ENCODE data around the gene CCDC102A.

Gene CCDC102A

DNA sequence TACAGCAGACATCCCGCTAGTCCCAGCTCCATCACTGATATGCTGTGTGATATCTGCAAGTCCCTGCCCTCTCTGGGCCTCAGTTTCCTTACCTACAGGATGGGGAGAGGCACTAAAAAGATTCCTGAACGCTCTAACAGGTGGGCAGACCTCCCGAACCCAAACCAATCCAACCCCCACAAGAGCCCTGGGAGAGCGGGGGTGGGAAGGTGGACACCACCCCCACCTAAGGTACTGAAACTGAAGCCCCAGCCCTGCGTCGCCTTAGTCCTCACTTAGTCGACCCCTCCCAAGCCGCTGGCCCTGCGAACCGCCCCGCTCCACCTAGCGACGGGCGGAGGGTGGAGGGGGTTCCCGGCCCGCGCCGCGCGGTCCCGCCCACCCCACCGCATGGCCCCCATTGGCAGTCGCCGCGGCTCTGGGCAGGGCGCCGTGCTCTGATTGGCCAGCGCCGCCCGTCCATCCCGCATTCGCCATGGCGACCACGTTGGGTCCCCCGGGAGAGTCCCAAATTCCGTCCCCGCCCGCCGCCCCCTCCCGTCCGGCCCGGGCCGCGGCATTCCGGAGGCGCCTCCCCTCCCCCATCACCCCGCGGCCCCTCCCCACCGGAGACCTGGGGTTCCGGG lies 578 bp downstream of the CCDC102A start:
- no peak for DNase-seq

DNA sequence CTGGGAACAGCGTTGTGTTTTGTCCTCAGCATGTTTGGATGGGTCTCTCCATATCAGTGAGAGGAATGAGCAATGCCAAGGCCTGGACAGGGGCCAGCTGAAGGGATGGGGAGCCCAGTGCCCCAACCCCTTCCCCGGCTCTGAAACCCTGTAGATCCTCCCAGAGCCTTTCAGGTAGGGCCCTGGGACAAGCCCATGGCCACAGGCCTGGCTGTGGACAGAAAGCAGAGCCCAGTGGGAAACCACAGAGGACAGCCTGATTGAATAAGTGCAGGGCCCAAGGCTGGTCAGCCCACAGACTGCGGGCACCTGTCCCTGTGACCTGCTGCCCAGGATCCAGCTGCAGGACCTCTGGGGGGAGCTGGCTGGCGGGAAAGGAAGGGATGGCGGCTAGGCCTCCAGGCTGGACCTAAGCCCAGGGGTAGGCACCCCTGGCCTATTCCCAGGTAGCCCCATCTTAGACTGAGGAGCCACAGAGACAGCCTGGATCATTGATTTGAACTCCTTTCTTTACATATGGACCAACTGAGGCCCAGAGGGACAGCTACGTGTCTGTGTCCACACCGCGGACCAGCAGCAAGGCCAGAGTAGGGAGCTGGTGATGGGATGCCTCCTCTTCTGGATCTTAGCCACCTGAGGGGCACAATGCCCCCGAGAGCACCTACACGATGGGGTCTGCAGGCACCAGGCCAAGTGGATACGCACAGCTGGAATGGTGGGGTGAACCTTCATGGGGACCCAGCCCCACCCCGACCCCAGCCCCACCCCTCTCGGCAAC lies 1.3 kb downstream of the CCDC102A start:
- no peak for DNase-seq

GRCh38 chr16:57534337-57534880 lies 2.0 kb downstream of the CCDC102A start:
- no peak for DNase-seq

DNA sequence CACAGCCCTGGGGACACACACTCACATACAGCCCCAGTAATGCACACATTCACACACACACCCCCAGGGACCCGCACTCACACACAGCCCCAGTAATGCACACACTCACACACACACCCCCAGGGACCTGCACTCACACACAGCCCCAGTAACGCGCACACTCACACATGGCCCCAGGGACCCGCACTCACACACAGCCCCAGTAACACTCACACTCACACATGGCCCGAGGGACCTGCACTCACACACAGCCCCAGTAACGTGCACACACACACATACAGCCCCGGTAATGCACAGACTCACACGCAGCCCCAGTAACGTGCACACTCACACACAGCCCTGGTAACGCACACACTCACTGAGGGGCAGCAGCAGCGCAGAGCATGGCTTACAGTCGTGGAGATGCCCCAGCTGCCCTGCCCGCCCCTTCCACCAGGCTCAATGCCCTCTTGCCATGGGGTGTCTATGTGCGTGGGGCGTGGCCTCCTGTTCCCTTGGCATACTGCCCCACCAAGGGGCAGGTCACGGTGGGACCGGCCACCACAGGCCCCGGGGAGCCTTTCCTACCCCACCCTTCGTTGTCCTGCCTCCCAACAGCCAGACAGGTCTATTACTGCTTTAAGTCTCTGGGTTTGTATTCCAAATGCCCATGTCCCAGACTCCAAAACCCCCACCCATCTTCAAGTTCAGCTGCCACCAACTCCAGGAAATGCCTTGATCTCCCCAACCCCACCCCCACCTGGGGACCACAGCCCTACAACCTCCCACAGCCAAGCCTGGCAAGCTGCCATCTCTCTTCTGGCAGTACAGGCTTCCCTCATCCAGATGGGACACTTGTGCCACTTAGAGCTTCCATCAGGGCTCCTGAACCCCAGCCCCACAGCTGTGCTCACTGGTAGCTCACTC lies 2.7 kb downstream of the CCDC102A start:
- no peak for DNase-seq

DNA sequence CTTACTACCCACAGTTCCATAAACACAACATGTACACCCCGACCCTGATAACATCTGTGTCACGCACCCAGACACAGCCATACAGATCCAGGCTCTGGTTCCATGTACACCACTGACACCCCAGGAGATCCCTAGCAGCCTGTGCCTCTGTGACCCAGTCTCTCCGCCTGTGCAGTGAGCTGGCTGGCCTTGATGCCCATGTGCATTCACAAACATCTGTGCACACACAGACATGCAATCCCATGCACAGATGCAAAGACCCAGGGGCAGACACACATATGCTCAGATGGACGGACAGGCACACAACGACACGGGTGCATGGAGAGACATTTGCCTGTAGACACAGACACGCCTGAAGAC lies 4.1 kb downstream of the CCDC102A start:
- no peak for DNase-seq

DNA sequence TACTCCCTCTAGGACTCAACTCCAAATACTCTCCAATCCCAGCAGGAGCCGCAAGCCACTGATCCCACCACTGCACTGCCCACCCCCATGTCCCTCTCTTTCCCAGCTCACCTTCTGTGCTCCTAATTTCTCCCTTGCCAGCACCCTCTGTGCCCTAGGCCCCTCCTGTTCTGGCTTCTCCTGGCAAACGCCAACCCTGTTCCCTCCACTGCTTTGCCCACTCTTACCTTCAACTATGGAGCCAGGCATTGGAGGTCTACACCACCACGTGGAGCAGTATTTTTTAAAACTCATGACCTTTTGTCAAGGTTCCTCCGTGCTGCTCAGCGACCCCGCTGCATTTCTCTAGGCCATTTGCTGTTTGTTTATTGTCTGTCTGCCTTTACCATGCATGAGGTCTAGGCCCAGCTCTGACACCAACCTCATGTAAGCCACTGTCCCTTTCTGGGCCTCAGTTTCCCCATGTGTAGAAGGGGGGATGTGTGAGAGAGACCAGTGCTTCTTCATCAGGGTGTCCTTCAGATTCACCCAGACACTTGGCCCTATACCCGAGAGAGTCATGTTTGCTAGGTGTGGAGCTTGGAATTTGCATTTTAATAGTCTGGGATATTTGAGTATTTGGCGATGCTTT lies 4.6 kb downstream of the CCDC102A start:
- DNase-seq = no peak

GRCh38 chr16:57531253-57531575 lies 5.2 kb downstream of the CCDC102A start:
- DNase-seq = no peak

DNA sequence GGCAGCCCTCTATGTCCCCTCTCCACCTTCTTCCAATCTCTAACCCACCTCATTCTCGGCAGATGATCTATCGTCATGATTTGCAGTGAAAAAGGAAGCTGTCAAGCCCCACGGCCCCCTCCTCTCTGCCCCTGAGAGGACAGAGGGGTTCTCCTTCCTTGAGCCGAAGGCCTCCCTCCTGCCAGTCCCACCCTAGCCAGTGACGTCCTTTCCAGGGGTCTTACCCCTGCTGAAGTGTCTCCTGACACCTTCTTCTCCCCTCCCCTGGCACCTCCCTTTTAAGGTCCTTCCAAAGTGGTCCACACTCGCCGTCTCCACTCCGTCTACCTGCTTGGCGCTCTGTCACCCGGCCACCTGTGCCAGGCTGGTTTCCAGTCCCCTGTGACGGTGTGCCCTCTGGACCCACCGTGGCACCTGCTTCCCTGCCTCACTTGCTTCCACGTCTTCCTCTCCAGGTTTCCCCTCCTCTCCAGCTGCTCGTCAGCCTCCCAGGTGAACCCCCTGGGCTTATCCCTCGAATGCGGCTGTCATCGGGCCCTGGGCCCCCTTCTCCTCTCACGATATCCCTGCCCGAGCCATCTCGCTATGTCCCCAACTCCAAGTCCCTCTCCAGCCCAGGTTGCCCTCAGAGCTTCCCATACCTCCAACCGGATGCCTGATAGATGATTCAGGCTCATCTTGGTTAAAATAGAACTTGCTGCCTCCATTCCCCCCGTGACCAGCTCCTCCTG lies 5.7 kb downstream of the CCDC102A start:
- no peak for DNase-seq

- DNase-seq = no peak
Observed at GRCh38 chr16:57530104-57530521, 6.3 kb downstream of the CCDC102A start.

- DNase-seq = no peak
Observed at GRCh38 chr16:57529391-57530103, 6.8 kb downstream of the CCDC102A start.

- DNase-seq = no peak
Observed at GRCh38 chr16:57528499-57529390, 7.6 kb downstream of the CCDC102A start.

DNA sequence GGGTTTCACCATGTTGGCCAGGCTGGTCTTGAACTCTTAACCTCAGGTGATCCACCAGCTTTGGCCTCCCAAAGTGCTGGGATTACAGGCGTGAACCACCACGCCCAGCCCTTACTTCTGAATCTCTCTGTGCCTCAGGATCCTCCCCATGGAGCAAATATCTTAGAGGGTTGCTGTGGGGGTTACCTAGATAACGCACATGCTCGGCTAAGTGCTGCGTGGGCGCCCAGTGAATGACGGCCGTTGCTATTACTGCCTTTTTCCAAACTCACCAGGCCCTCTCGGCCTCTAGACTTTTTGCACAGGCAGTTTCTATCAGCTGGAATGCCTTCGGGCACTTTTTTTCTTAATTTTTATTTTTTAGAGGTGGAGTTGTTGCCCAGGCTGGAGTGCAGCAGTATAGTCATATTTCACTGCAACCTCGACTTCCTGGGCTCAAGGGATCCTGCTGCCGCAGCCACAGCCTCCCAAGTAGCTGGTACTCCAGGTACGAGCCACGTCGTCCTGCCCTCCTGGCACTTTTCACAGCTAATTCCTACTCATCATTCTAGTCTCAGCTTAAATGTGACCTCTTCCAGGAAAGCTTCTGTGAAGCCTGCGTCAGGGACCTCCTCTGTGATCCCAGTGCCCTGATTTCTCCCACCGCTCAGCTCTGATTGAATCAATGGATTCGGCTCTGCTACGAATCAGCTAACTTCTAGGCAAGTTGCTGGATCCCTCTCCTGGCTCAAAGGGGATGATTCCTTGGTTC lies 8.6 kb downstream of the CCDC102A start:
- no peak for DNase-seq

GRCh38 chr16:57527027-57527426 lies 9.3 kb downstream of the CCDC102A start:
- DNase-seq = no peak

GRCh38 chr16:57526498-57526897 lies 9.9 kb downstream of the CCDC102A start:
- no peak for DNase-seq

- DNase-seq = no peak
Observed at GRCh38 chr16:57525761-57526160, 10.6 kb downstream of the CCDC102A start.

DNA sequence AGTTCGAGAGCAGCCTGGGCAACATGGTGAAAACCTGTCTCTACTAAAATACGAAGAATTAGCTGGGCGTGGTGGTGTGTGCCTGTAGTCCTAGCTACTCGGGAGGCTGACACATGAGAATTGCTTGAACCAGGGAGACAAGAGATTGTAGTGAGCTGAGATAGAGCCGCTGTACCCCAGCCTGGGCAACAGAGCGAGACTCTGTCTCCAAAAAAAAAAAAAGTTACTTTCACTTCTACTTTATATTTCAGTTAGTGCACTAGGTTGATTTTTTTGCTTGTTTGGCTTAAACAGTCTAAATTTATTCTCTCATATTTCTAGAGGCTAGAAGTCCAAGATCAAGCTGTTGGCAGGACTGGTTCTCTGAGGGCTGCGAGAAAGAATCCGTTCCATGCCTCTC lies 13.4 kb downstream of the CCDC102A start:
- DNase-seq = no peak

DNA sequence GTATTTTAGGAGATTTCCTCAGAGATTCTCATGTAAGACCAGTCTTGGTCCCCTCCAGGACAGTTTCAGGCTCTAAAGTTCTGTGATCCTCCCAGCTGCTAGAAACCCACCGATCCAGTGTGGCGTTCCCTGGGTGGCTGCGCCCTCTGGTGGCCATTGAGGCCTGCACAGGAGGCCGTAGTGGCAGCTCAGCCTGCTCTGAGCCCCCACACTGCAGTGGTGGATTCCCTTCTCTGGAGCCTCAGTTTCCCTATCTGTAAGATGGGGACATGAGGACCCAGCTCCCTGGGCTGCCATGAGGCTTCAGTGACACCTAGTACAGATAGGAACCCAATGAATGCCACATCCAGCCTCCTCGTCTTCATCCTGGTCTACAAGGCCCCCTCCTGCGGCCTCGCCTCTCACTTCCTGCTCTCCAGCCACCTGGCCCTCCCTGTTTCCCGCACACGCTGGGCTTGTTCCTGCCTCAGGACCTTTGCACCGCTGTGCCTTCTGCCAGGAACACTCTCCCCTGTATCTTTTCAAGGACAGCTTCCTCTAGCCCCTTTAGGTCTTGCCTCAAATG lies 16.5 kb downstream of the CCDC102A start:
- DNase-seq = no peak

DNA sequence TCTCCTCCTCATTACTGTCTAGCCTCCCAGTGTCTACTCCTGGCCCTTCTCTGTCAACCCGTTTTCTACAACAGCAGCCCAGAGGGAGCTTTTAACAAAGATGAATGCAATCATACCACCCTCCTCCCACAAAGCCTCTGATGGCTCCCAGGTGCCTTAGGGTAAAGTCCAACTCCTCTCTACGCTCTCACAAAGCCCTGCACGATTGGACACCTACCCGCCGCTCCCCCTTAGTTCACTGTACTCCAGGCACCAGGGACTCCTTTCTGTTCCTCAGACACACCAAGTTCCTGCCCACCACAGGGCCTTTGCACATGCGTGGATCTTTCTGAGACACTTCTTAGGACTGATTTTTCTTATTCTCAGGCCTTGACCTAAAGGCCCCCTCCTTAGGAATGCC lies 17.4 kb downstream of the CCDC102A start:
- DNase-seq = no peak

DNA sequence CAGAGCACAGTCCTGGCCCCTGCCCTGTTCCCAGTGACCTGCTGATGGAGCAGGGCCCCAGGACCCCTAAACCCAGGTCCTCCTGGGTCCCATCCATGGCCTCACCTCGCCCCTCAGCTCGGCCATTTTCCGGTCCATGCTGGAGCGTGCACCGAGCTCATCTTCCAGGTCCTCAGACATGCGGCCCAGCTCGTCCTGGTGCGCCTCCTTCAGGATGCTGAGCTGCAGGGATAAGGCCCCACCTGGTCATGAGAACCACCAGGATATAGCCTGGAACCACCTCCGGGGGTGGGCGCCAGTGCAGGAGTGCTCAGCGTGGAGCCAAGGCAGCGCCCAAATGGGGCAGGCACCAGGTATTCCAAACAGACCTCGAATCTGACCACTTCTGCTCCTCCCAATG lies 17.9 kb downstream of the CCDC102A start:
- DNase-seq = no peak
